ENCODE measurements around the gene SLC6A16.

The SLC6A16 gene

DNA sequence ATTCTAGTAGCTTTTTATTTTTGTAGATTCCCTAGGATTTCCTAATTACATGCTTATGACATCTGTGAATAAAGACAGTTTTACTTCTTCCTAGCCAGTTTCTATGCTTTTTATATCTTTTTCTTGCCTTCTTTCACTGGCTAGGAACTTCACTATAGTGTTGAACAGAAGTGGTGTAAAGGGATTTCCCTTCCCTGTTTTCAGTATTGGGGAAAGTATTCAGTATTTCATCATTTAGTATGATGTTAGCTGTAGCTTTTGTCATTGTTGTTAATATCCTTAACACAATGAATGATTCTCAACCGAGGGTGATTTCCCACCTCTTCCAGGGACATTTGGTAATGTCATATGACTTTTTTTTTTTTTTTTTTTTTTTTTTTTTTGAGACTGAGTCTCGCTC lies 77.3 kb downstream of the SLC6A16 start:
- no peak for DNase-seq (ENCODE audit: low spot score)
- TF ChIP-seq, protein P1, sequence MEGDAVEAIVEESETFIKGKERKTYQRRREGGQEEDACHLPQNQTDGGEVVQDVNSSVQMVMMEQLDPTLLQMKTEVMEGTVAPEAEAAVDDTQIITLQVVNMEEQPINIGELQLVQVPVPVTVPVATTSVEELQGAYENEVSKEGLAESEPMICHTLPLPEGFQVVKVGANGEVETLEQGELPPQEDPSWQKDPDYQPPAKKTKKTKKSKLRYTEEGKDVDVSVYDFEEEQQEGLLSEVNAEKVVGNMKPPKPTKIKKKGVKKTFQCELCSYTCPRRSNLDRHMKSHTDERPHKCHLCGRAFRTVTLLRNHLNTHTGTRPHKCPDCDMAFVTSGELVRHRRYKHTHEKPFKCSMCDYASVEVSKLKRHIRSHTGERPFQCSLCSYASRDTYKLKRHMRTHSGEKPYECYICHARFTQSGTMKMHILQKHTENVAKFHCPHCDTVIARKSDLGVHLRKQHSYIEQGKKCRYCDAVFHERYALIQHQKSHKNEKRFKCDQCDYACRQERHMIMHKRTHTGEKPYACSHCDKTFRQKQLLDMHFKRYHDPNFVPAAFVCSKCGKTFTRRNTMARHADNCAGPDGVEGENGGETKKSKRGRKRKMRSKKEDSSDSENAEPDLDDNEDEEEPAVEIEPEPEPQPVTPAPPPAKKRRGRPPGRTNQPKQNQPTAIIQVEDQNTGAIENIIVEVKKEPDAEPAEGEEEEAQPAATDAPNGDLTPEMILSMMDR (IDR thresholded peaks at IDR 0.05; ENCODE audit: extremely low read depth, missing control alignments) = no peak

DNA sequence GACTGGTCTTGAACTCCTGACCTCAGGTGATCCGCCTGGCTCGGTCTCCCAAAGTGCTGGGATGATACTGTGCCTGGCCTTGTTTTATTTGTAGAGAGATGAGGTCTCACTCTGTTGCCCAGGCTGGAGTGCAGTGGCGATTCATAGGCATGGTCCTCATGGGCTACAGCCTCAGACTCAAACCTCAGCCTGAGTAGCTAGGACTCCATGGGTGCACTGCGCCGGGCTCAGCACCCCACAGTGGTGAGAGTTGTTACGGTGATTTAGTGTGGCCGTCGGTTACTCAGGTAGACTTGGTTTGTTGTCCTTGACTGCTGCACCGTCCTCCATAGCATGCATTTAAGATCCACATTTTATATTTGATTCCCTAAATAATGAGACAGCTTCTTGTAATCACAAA lies 80.7 kb downstream of the SLC6A16 start:
- DNase-seq (ENCODE audit: low spot score) = no peak
- TF ChIP-seq, protein P1 (IDR thresholded peaks at IDR 0.05; ENCODE audit: extremely low read depth, missing control alignments) = no peak

DNA sequence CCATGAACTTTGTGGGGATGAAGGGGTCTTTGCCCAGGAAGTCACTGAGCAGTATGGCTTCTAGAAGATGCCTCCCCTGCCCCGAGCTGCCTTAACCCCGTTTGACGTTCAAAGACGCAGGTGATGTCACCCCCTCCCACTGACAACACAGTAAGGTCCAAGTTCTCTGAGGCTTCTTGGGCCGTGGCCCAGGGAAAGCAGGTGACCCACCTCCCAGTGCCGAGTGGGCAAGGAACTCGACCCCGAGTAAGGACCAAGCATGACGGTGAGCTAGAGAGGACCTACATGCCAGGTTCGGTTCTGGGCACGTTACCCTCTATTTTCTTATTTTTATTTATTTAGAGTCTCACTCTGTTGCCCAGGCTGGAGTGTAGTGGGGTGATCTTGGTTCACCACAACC lies 81.3 kb downstream of the SLC6A16 start:
- TF ChIP-seq, protein P1 (IDR thresholded peaks at IDR 0.05; ENCODE audit: extremely low read depth, missing control alignments) = no peak
- DNase-seq (ENCODE audit: low spot score) = no peak

DNA sequence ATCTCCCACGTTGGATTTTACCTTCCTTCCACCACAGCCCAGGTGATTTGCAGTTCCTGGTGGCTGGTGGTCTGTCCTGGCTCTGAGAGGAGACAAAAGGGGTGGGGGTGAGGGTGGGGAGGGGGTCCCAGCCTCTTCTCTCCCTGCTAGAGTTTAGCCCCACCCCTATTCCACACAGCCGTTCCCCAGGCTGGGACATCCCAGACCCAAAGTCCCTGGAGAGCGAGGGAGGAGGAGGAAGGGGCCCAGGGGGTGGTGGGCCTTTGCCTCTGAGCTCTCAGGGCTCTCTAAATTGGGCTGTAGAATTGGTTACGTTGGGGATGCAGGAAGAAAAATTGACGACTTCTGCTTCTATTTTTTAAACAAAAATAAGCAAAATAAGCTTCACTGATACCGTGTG lies 81.9 kb downstream of the SLC6A16 start:
- TF ChIP-seq, protein P1 (IDR thresholded peaks at IDR 0.05; ENCODE audit: extremely low read depth, missing control alignments) = no peak
- no peak for DNase-seq (ENCODE audit: low spot score)

DNA sequence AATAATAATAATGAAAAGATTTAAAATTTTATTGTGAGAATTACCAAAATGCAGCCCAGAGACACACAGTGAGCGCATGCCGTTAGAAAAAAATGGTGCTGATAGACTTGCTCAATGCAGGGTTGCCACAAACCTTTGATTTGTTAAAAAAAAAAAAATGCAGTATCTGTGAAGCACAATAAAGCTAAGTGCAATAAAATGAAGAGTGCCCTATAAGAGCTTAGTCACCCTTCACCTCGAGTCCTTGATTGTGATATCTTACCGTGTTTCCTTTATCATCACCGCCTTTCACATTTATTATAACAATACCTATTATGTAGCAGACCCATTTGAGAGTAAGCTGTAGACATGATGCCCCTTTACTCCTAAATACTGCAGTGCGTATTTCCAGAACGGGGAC lies 83.2 kb downstream of the SLC6A16 start:
- TF ChIP-seq, protein P1 (IDR thresholded peaks at IDR 0.05; ENCODE audit: extremely low read depth, missing control alignments) = no peak
- no peak for DNase-seq (ENCODE audit: low spot score)

Measured in GM20000 (cell line).